A549 (cell line): Measurements from ENCODE around the gene RBKS. TPM values are rescaled to one million over a fixed set of nuclear protein-coding genes. Genes with fewer than 3 reads are reported as not detected.

ENCODE experiments used
- ATAC-seq, 2 experiments: fragments of 200-7000 bp in 1 of 2; fragments of >200 bp in 1 of 2; cut with Nextera tagmentation in 1 of 2; cut with Tn5 transposase in 1 of 2; 3 replicates each; pipeline versions ENCODE4 v1.8.0 to v1.9.1; 2018 to 2020; ENCODE audit warnings: mild to moderate bottlenecking in 1 of 2, moderate library complexity in 1 of 2
- CTCF ChIA-PET: fragments of 300-600 bp; sonication (Branson Sonifier 250); formaldehyde crosslinking; extraction: SDS; loops from one replicate; lab custom pipeline; 2021; ENCODE audit warnings: antibody characterized with exemption, inconsistent platforms; lab: Yijun Ruan, JAX
- POLR2A ChIA-PET: fragments of 350-600 bp; formaldehyde crosslinking; extraction: SDS; loops from one replicate; lab custom pipeline; 2021; ENCODE audit warnings: antibody characterized with exemption, inconsistent platforms; lab: Yijun Ruan, JAX
- DNase-seq, 2 experiments: peaks; one replicate each; pipeline versions ENCODE4 v3.0.0 to v3.0.0-alpha.2; 2011 to 2016; ENCODE audit warnings: low read depth in 1 of 2, low spot score in 1 of 2
- FAIRE-seq: peaks from 2 replicates; lab custom pipeline; 2011; peaks lifted over from hg19 to GRCh38; lab: Jason Lieb, UNC
- H3K27ac ChIP-seq, 2 experiments: fragments of >200 bp; sonication (Bioruptor Twin); formaldehyde crosslinking; 3 replicates each; pipeline ENCODE4 v1.5.1; 2016 to 2017
- H3K4me1 ChIP-seq: fragments of >200 bp; sonication (Bioruptor Twin); formaldehyde crosslinking; 3 replicates; pipeline ENCODE4 v1.6.1; 2016
- H3K4me2 ChIP-seq: fragments of >200 bp; sonication (Bioruptor Twin); formaldehyde crosslinking; 3 replicates; pipeline ENCODE4 v1.6.1; 2016
- H3K4me3 ChIP-seq: fragments of >200 bp; sonication (Bioruptor Twin); formaldehyde crosslinking; 3 replicates; pipeline ENCODE4 v1.5.1; 2016
- H3K9me3 ChIP-seq: fragments of >200 bp; sonication (Bioruptor Twin); formaldehyde crosslinking; 3 replicates; pipeline ENCODE4 v1.6.1; 2016
- CBX8 ChIP-seq: fragments of 200-600 bp; sonication (generic); IDR thresholded peaks from 2 replicates; pipeline ENCODE4 v1.6.1; 2016
- CHD4 ChIP-seq: fragments of 200-600 bp; sonication (generic); IDR thresholded peaks from 2 replicates; pipeline ENCODE4 v1.6.1; 2016; ENCODE audit warnings: antibody characterized with exemption, mild to moderate bottlenecking, borderline replicate concordance
- EHF ChIP-seq: fragments of 250-450 bp; sonication (Bioruptor Pico); IDR thresholded peaks from 2 replicates; pipeline ENCODE4 v1.5.0; 2020; ENCODE audit warnings: mild to moderate bottlenecking
- FOSB ChIP-seq: fragments of 250-450 bp; sonication (Bioruptor Pico); IDR thresholded peaks from 2 replicates; pipeline ENCODE4 v1.5.0; 2020; ENCODE audit warnings: mild to moderate bottlenecking, moderate library complexity
- FOSL2 ChIP-seq, 2 experiments: fragments of 450-650 bp in 1 of 2; fragments of >200 bp in 1 of 2; sonication (Bioruptor Twin) in 1 of 2; formaldehyde crosslinking; IDR thresholded peaks; 2 replicates each; pipeline versions ENCODE4 v1.5.0 to v1.6.1; 2016 to 2020; ENCODE audit warnings: mild to moderate bottlenecking in 1 of 2, moderate library complexity in 1 of 2
- HEYL ChIP-seq: fragments of 250-450 bp; sonication (Bioruptor Pico); IDR thresholded peaks from 2 replicates; pipeline ENCODE4 v1.8.0; 2021; ENCODE audit warnings: mild to moderate bottlenecking, moderate library complexity
- HOXA7 ChIP-seq: fragments of 250-450 bp; sonication (Bioruptor Pico); IDR thresholded peaks from 2 replicates; pipeline ENCODE4 v1.5.0; 2020; ENCODE audit warnings: mild to moderate bottlenecking, moderate library complexity
- HOXB5 ChIP-seq: fragments of 250-450 bp; sonication (Bioruptor Pico); IDR thresholded peaks from 2 replicates; pipeline ENCODE4 v1.5.0; 2020; ENCODE audit warnings: mild to moderate bottlenecking, moderate library complexity
- KDM1A ChIP-seq: fragments of 200-600 bp; sonication (generic); IDR thresholded peaks from 2 replicates; pipeline ENCODE4 v1.6.1; 2016; ENCODE audit warnings: low read depth, mild to moderate bottlenecking
- MAZ ChIP-seq: fragments of 150-350 bp; IDR thresholded peaks from 2 replicates; pipeline ENCODE4 v1.6.1; 2014; ENCODE audit warnings: antibody characterized with exemption, low read depth, low read length, borderline replicate concordance
- NFE2L2 ChIP-seq: fragments of 150-350 bp; conservative IDR thresholded peaks from 2 replicates; pipeline ENCODE4 v1.6.1; 2014; ENCODE audit warnings: low read length
- NPAS2 ChIP-seq: fragments of 250-450 bp; sonication (Bioruptor Pico); IDR thresholded peaks from 2 replicates; pipeline ENCODE4 v1.8.0; 2022; ENCODE audit warnings: mild to moderate bottlenecking, moderate library complexity, borderline replicate concordance
- PHF8 ChIP-seq: fragments of 200-600 bp; sonication (generic); IDR thresholded peaks from 2 replicates; pipeline ENCODE4 v1.6.1; 2016; ENCODE audit warnings: low read depth, mild to moderate bottlenecking, antibody characterized with exemption, moderate library complexity, borderline replicate concordance
- POLR2A ChIP-seq: IDR thresholded peaks from 2 replicates; pipeline ENCODE4 v1.6.1; 2012; ENCODE audit warnings: mild to moderate bottlenecking, low read length
- RARB ChIP-seq: fragments of 250-450 bp; sonication (Bioruptor Pico); IDR thresholded peaks from 2 replicates; pipeline ENCODE4 v1.8.0; 2021; ENCODE audit warnings: mild to moderate bottlenecking, moderate library complexity
- RFX5 ChIP-seq: fragments of 450-650 bp; IDR thresholded peaks from 2 replicates; pipeline ENCODE4 v1.7.1; 2014; ENCODE audit warnings: antibody characterized with exemption, mild to moderate bottlenecking, moderate library complexity
- RNF2 ChIP-seq: fragments of 200-600 bp; sonication (generic); IDR thresholded peaks from 2 replicates; pipeline ENCODE4 v1.6.1; 2016; ENCODE audit warnings: low read depth, mild to moderate bottlenecking, antibody characterized with exemption, moderate library complexity, borderline replicate concordance
- SMC3 ChIP-seq: fragments of >200 bp; sonication (Bioruptor Twin); formaldehyde crosslinking; IDR thresholded peaks from 3 replicates; pipeline ENCODE4 v1.6.1; 2018; ENCODE audit warnings: inconsistent platforms
- USF2 ChIP-seq: fragments of 450-650 bp; IDR thresholded peaks from 2 replicates; pipeline ENCODE4 v1.6.1; 2014; ENCODE audit warnings: antibody characterized with exemption
- ZSCAN20 ChIP-seq: fragments of 250-450 bp; sonication (Bioruptor Pico); IDR thresholded peaks from 2 replicates; pipeline ENCODE4 v1.8.0; 2022; ENCODE audit warnings: mild to moderate bottlenecking, moderate library complexity
- WGBS: methylation state at CpG from one replicate; pipeline ENCODE4 v1.1.6; 2017; ENCODE audit errors: missing lambda C conversion rate; 5-methylcytosine and 5-hydroxymethylcytosine counted together
- polyA plus RNA-seq, 4 experiments: library from polyadenylated mRNA; depleted of rRNA in 3 of 4; stranded (reverse); fragments of >200 nt; fragmentation: RNase III in 1 of 4; extraction: RNeasy Plus Mini Kit Qiagen cat#74134 plus additional on column Dnase treatment in 1 of 4; gene quantifications; 2 replicates in 3 of 4; 3 replicates in 1 of 4; pipeline ENCODE4 v1.2.3, GENCODE V29; 2011 to 2017
- TF ChIP-seq, protein P1 (sequence below): fragments of 150-350 bp; IDR thresholded peaks from 2 replicates; pipeline ENCODE4 v1.6.1; 2014; ENCODE audit warnings: low read depth, mild to moderate bottlenecking, low read length
- TF ChIP-seq, protein P2 (sequence below): fragments of >200 bp; sonication (Bioruptor Twin); formaldehyde crosslinking; IDR thresholded peaks from 3 replicates; pipeline ENCODE4 v1.6.1; 2016

Gene RBKS
- polyA plus RNA-seq, 2 of the 4 experiments (the other 2 are of a cell fraction): 7.6 to 8.5 TPM

DNA sequence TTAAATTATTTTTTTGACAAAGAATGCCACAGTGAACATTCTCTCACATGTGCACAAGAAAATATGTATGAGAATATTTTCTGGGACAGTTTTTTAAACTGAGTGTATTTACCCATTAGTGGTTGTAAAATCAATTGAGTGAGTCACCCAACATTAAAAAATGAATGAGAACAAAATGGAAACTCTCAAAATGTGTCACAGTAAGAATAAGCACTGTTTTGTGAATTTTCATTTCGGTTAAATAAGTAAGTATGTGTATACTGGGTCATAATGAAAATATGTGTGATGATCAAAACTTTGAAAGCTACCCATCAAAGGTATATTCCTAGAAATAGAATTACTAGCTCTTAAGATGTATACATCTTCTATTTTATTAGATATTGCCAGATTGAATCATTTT is 11.9 kb upstream of the RBKS start:
- Histone ChIP-seq H3K4me3 (no peak overlapping the region), H3K9me3 (no peaks in the 10 kb centered on the region), H3K27ac (no peak overlapping the region), H3K4me2 (no peak overlapping the region), H3K4me1 (peaks cover 24% of the 10 kb centered on the region; the same call in 2 of the 3 replicates)
- FAIRE-seq (peak; percentile 88), ATAC-seq (no peak), DNase-seq (no peak)
- WGBS: 75% methylated on average over 1 of the region's 1 CpG
- TF ChIP-seq FOSL2 (IDR thresholded peaks at IDR 0.05) (no peak), FOSL2 (CRISPR knock-in tag; IDR thresholded peaks at IDR 0.05) (peak; percentile 37; the same call in 1 of the 2 replicates), SMC3 (no peak)
- ChIA-PET CTCF (interaction anchor here (0.6 kb wide), 1 partner anchor 14 kb away, joined by 3 read pairs; no protein-coding TSS in a partner anchor), POLR2A (no interaction called here)

DNA sequence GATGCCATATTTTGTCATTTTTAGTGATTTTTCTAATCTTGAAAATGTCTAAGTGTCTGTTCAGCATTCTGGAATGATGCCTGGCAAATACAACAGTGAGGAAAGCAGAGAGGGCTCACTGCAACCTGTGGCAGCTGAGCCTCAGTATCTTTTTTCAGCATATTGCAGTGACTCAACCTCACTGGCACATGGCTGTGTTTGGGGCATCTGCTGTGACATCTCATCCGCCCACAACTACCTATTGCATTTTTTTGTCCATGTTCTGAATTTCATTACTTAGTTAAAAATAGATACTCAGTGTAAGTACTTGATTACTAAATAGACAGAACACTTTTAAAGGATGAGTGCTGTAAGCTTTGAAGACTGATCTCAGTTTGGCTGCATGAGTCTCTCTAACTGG is 11.0 kb upstream of the RBKS start:
- FAIRE-seq (no peak), ATAC-seq (no peak), DNase-seq (no peak)
- WGBS: 58% methylated on average over 1 of the region's 1 CpG
- ChIA-PET CTCF (no interaction called here), POLR2A (no interaction called here)
- TF ChIP-seq KDM1A: no peak
- TF ChIP-seq, protein P1, sequence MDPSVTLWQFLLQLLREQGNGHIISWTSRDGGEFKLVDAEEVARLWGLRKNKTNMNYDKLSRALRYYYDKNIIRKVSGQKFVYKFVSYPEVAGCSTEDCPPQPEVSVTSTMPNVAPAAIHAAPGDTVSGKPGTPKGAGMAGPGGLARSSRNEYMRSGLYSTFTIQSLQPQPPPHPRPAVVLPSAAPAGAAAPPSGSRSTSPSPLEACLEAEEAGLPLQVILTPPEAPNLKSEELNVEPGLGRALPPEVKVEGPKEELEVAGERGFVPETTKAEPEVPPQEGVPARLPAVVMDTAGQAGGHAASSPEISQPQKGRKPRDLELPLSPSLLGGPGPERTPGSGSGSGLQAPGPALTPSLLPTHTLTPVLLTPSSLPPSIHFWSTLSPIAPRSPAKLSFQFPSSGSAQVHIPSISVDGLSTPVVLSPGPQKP: no peak
- no peak for TF ChIP-seq RFX5
- TF ChIP-seq MAZ: no peak
- no peak for TF ChIP-seq EHF
- TF ChIP-seq ZSCAN20 (CRISPR knock-in tag): no peak
- no peak for TF ChIP-seq RNF2
- TF ChIP-seq SMC3: no peak
- TF ChIP-seq POLR2A: no peak
- TF ChIP-seq HEYL (CRISPR knock-in tag): no peak
- no peak for TF ChIP-seq HOXA7 (CRISPR knock-in tag)
- no peak for TF ChIP-seq CBX8
- no peak for TF ChIP-seq RARB (CRISPR knock-in tag)
- TF ChIP-seq FOSB (CRISPR knock-in tag): no peak
- TF ChIP-seq, protein P2, sequence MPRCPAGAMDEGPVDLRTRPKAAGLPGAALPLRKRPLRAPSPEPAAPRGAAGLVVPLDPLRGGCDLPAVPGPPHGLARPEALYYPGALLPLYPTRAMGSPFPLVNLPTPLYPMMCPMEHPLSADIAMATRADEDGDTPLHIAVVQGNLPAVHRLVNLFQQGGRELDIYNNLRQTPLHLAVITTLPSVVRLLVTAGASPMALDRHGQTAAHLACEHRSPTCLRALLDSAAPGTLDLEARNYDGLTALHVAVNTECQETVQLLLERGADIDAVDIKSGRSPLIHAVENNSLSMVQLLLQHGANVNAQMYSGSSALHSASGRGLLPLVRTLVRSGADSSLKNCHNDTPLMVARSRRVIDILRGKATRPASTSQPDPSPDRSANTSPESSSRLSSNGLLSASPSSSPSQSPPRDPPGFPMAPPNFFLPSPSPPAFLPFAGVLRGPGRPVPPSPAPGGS: no peak
- TF ChIP-seq PHF8: no peak
- no peak for TF ChIP-seq NFE2L2
- no peak for TF ChIP-seq HOXB5 (CRISPR knock-in tag)
- Histone ChIP-seq H3K4me3 (no peak overlapping the region), H3K27ac (peak overlapping the region in 1 of 2 experiments; percentile 9; a peak in 2 of 6 replicates), H3K9me3 (no peaks in the 10 kb centered on the region), H3K4me1 (peaks cover 22% of the 10 kb centered on the region; the same call in 2 of the 3 replicates), H3K4me2 (no peak overlapping the region)

DNA sequence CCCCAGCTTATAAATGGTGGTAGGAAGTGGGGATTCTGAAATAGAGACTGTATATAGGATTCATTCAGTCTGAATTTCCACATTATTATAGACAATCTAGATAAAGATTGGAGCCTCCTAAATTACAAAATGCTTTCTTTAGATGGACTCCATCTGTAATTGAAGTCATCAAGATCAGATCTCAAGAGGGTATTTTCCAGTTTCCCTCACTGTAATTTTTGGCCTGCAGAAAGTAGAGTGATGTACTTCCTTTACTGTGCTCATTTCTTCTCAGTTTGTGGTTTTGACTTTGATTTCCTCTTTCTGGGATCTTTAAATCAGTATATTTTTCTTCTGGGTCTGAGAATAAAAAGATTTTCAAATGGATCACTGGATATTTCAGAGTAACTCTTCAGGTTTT is 7.5 kb upstream of the RBKS start:
- ChIA-PET POLR2A (no interaction called here), CTCF (interaction anchor here (0.9 to 1.7 kb wide), 3 partner anchors 91 to 215 kb away, joined by 3 read pairs; no protein-coding TSS in a partner anchor)
- H3K4me3 ChIP-seq: no peak overlapping the region
- no peak for DNase-seq
- no peak overlapping the region for H3K27ac ChIP-seq
- TF ChIP-seq FOSB (CRISPR knock-in tag) (no peak), USF2 (no peak), HOXB5 (CRISPR knock-in tag) (no peak), RNF2 (no peak), RFX5 (no peak), CHD4 (no peak), NPAS2 (CRISPR knock-in tag) (no peak)
- peaks cover 16% of the 10 kb centered on the region; the same call in 2 of the 3 replicates for H3K4me1 ChIP-seq
- no peaks in the 10 kb centered on the region for H3K9me3 ChIP-seq
- no peak overlapping the region for H3K4me2 ChIP-seq
- FAIRE-seq: no peak
- ATAC-seq: no peak
